ENCODE results near the gene MAD2L2. TPM values are rescaled to one million over a fixed set of nuclear protein-coding genes. Genes with fewer than 3 reads are reported as not detected.
A peak's percentile ranks its signal among the peaks of the same experiment; 100 is the strongest.

The MAD2L2 gene
- total and polyA plus RNA-seq, 7 donors, result 25.9 to 61.8 (median 39.0) TPM

DNA sequence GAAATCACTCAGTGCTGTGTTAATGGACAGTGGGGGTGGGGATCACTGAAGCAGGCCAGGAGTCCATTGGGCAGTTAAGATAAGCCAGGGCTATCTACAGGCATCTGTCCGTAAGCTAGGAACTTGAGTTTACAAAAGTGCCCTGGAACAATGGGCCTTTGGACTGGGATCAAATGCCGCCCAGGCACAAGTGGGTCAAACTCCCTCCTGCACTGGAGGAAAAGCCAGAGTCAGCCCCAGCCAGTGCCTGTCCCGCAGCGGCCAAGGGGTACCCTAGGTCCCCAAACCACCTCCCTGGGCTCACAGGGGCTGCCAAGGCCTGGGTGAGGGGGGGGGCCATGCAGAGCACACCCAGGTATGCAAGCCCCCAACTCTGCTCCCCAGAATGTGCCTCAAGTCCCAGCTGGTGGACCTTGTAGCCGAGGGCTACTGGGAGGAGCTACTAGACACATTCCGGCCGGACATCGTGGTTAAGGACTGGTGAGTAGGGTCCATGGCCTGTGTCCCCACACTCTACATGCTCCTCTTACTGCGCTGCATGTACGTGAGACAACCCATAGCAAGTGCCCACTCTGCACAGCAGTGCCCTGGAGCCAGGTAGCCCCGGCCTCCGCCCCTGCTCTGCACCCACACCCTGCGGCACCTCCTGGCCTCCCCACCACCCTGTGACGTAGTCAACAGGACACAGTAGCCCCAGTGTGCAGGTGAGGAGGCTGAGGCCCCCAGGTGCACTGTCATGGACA, 9.2 kb downstream of the MAD2L2 start:
- Histone ChIP-seq H3K27ac (no peak overlapping the region), H3K27me3 (ENCODE audit: insufficient read depth in 3 of 3, low read length in 2 of 3) (no peaks in the 10 kb centered on the region), H3K36me3 (ENCODE audit: insufficient read depth in 1 of 2, low read depth in 1 of 2) (peaks cover 0 to 70% of the 10 kb centered on the region in 2 donors), H3K9me3 (no peaks in the 10 kb centered on the region), H3K4me1 (no peaks in the 10 kb centered on the region), H3K4me3 (no peak overlapping the region)
- no peak for DNase-seq
- peak in 2 of 4 donors; percentile 18 to 21 for ATAC-seq
- WGBS, 3 donors, result 91 to 93% (median 93%) methylated on average over 14 of the region's 14 CpGs
- no peak for TF ChIP-seq CTCF (IDR thresholded peaks at IDR 0.05)
- intact Hi-C loops (cut with DNase I), result no loop called here

DNA sequence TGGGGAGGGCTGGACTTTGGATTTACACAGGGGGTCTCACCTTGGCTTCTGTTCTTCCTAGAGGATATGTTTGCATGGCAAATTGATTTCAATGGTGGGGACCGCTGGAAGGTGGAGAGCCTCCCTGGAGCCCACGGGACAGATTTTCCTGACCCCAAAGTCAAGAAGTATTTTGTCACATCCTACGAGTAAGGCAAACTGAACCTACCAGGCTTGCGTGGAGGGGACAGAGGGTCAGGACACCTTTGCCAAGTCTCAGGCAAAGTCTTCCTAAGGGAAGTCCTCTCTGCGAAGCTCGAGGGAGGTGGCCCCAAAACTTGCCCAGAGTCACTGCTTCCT, 9.8 kb downstream of the MAD2L2 start:
- H3K4me1 ChIP-seq, result no peaks in the 10 kb centered on the region
- ATAC-seq (no peak), DNase-seq (no peak)
- H3K27me3 ChIP-seq (ENCODE audit: insufficient read depth in 3 of 3, low read length in 2 of 3), result no peaks in the 10 kb centered on the region
- no peak for TF ChIP-seq CTCF (IDR thresholded peaks at IDR 0.05)
- no peaks in the 10 kb centered on the region for H3K9me3 ChIP-seq
- intact Hi-C loops (cut with DNase I), result no loop called here
- WGBS, 3 donors, result 82 to 88% (median 85%) methylated on average over 6 of the region's 6 CpGs
- H3K36me3 ChIP-seq (ENCODE audit: insufficient read depth in 1 of 2, low read depth in 1 of 2), result peaks cover 0 to 65% of the 10 kb centered on the region in 2 donors
- H3K4me3 ChIP-seq, result no peak overlapping the region
- no peak overlapping the region for H3K27ac ChIP-seq

DNA sequence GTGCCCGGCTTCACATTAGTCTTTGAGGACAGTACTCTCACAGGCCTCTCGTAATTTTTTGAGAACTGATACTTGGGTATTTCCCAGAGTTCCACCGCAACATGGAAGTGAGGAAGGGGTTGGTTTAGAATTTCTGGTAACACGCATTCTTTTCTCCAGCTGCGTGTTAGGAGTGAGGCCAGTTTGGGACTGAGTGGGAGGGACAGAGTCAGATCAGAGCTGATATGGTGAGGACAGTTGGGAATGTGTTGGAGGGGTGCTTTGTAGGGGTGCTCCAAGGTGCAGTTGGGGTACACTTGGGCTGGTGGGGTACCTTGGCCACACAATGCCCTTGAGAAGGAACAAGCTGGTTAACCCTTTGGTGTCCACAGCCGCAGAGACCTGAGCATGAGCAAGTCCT, 10.2 kb downstream of the MAD2L2 start:
- Histone ChIP-seq H3K27me3 (ENCODE audit: insufficient read depth in 3 of 3, low read length in 2 of 3) (no peaks in the 10 kb centered on the region), H3K27ac (no peak overlapping the region), H3K4me1 (no peaks in the 10 kb centered on the region), H3K4me3 (no peak overlapping the region), H3K36me3 (ENCODE audit: insufficient read depth in 1 of 2, low read depth in 1 of 2) (peaks cover 0 to 60% of the 10 kb centered on the region in 2 donors), H3K9me3 (no peaks in the 10 kb centered on the region)
- ATAC-seq (no peak), DNase-seq (no peak)
- 63 to 73% (median 66%) methylated on average over 6 of the region's 6 CpGs for WGBS, 3 donors
- TF ChIP-seq CTCF (IDR thresholded peaks at IDR 0.05), result no peak
- intact Hi-C loops (cut with DNase I), result no loop called here

DNA sequence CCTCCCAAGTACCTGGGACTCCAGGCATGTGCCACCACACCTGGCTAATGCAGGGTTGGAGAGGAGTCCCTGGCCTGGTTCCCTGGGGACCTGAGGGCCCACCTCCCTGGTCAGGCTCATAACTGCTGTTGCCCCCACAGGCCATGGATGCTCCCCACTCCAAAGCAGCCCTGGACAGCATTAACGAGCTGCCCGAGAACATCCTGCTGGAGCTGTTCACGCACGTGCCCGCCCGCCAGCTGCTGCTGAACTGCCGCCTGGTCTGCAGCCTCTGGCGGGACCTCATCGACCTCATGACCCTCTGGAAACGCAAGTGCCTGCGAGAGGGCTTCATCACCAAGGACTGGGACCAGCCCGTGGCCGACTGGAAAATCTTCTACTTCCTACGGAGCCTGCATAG, 12.4 kb downstream of the MAD2L2 start:
- no peak overlapping the region for H3K27ac ChIP-seq
- H3K36me3 ChIP-seq (ENCODE audit: insufficient read depth in 1 of 2, low read depth in 1 of 2), result peaks cover 0 to 38% of the 10 kb centered on the region in 2 donors
- no peaks in the 10 kb centered on the region for H3K9me3 ChIP-seq
- DNase-seq (no peak), ATAC-seq (no peak)
- TF ChIP-seq CTCF (IDR thresholded peaks at IDR 0.05), result no peak
- WGBS, 3 donors, result 81 to 89% (median 87%) methylated on average over 9 to 14 of the region's 14 CpGs
- intact Hi-C loops (cut with DNase I), result no loop called here
- H3K4me3 ChIP-seq, result no peak overlapping the region
- no peaks in the 10 kb centered on the region for H3K27me3 ChIP-seq (ENCODE audit: insufficient read depth in 3 of 3, low read length in 2 of 3)
- no peaks in the 10 kb centered on the region for H3K4me1 ChIP-seq
